A549 (cell line): ENCODE data around the gene RUSC1. TPM values are rescaled to one million over a fixed set of nuclear protein-coding genes. Genes with fewer than 3 reads are reported as not detected.

Experiments used
- ATAC-seq, 2 experiments: fragments of 200-7000 bp in 1 of 2; fragments of >200 bp in 1 of 2; cut with Nextera tagmentation in 1 of 2; cut with Tn5 transposase in 1 of 2; 3 replicates each; pipeline versions ENCODE4 v1.8.0 to v1.9.1; 2018 to 2020; ENCODE audit warnings: mild to moderate bottlenecking in 1 of 2, moderate library complexity in 1 of 2
- CTCF ChIA-PET: fragments of 300-600 bp; sonication (Branson Sonifier 250); formaldehyde crosslinking; extraction: SDS; loops from one replicate; lab custom pipeline; 2021; ENCODE audit warnings: antibody characterized with exemption, inconsistent platforms; lab: Yijun Ruan, JAX
- POLR2A ChIA-PET: fragments of 350-600 bp; formaldehyde crosslinking; extraction: SDS; loops from one replicate; lab custom pipeline; 2021; ENCODE audit warnings: antibody characterized with exemption, inconsistent platforms; lab: Yijun Ruan, JAX
- DNase-seq, 2 experiments: peaks; one replicate each; pipeline versions ENCODE4 v3.0.0 to v3.0.0-alpha.2; 2011 to 2016; ENCODE audit warnings: low read depth in 1 of 2, low spot score in 1 of 2
- FAIRE-seq: peaks from 2 replicates; lab custom pipeline; 2011; peaks lifted over from hg19 to GRCh38; lab: Jason Lieb, UNC
- H3K27ac ChIP-seq, 2 experiments: fragments of >200 bp; sonication (Bioruptor Twin); formaldehyde crosslinking; 3 replicates each; pipeline ENCODE4 v1.5.1; 2016 to 2017
- H3K4me1 ChIP-seq: fragments of >200 bp; sonication (Bioruptor Twin); formaldehyde crosslinking; 3 replicates; pipeline ENCODE4 v1.6.1; 2016
- H3K4me2 ChIP-seq: fragments of >200 bp; sonication (Bioruptor Twin); formaldehyde crosslinking; 3 replicates; pipeline ENCODE4 v1.6.1; 2016
- H3K4me3 ChIP-seq: fragments of >200 bp; sonication (Bioruptor Twin); formaldehyde crosslinking; 3 replicates; pipeline ENCODE4 v1.5.1; 2016
- H3K9me3 ChIP-seq: fragments of >200 bp; sonication (Bioruptor Twin); formaldehyde crosslinking; 3 replicates; pipeline ENCODE4 v1.6.1; 2016
- CHD2 ChIP-seq: fragments of 150-350 bp; IDR thresholded peaks from 2 replicates; pipeline ENCODE4 v1.6.1; 2014; ENCODE audit warnings: low read length; ENCODE audit not compliant: partially characterized antibody
- ESRRA ChIP-seq: fragments of 150-350 bp; IDR thresholded peaks from 2 replicates; pipeline ENCODE4 v1.6.1; 2014; ENCODE audit warnings: mild to moderate bottlenecking, low read length, borderline replicate concordance
- FOSL2 ChIP-seq, 2 experiments: fragments of 450-650 bp in 1 of 2; fragments of >200 bp in 1 of 2; sonication (Bioruptor Twin) in 1 of 2; formaldehyde crosslinking; IDR thresholded peaks; 2 replicates each; pipeline versions ENCODE4 v1.5.0 to v1.6.1; 2016 to 2020; ENCODE audit warnings: mild to moderate bottlenecking in 1 of 2, moderate library complexity in 1 of 2
- FOXS1 ChIP-seq: fragments of 250-450 bp; sonication (Bioruptor Pico); IDR thresholded peaks from 2 replicates; pipeline ENCODE4 v1.5.0; 2020; ENCODE audit warnings: mild to moderate bottlenecking, moderate library complexity
- HDAC2 ChIP-seq: fragments of 200-600 bp; sonication (generic); IDR thresholded peaks from 2 replicates; pipeline ENCODE4 v1.6.1; 2016
- HOXB13 ChIP-seq: fragments of 250-450 bp; sonication (Bioruptor Pico); IDR thresholded peaks from 2 replicates; pipeline ENCODE4 v1.5.0; 2020; ENCODE audit warnings: low read depth, mild to moderate bottlenecking, moderate library complexity
- JUN ChIP-seq, 2 experiments: fragments of >200 bp; sonication (Bioruptor Twin); formaldehyde crosslinking; IDR thresholded peaks; 2 replicates in 1 of 2; 3 replicates in 1 of 2; pipeline ENCODE4 v1.6.1; 2016 to 2017
- MYC ChIP-seq: IDR thresholded peaks from 2 replicates; pipeline ENCODE4 v1.6.1; 2012; ENCODE audit warnings: mild to moderate bottlenecking, inconsistent platforms, low read length, improper control_type of control experiment, borderline replicate concordance
- RAD21 ChIP-seq, 2 experiments: fragments of >200 bp in 1 of 2; sonication (Bioruptor Twin) in 1 of 2; formaldehyde crosslinking in 1 of 2; IDR thresholded peaks in 1 of 2; conservative IDR thresholded peaks in 1 of 2; 2 replicates in 1 of 2; 3 replicates in 1 of 2; pipeline ENCODE4 v1.6.1; 2012 to 2018; ENCODE audit warnings: inconsistent platforms in 1 of 2
- RFX5 ChIP-seq: fragments of 450-650 bp; IDR thresholded peaks from 2 replicates; pipeline ENCODE4 v1.7.1; 2014; ENCODE audit warnings: antibody characterized with exemption, mild to moderate bottlenecking, moderate library complexity
- SREBF2 ChIP-seq: fragments of 450-650 bp; IDR thresholded peaks from 2 replicates; pipeline ENCODE4 v1.6.1; 2014; ENCODE audit warnings: mild to moderate bottlenecking, moderate library complexity
- WGBS: methylation state at CpG from one replicate; pipeline ENCODE4 v1.1.6; 2017; ENCODE audit errors: missing lambda C conversion rate; 5-methylcytosine and 5-hydroxymethylcytosine counted together
- polyA plus RNA-seq, 4 experiments: library from polyadenylated mRNA; depleted of rRNA in 3 of 4; stranded (reverse); fragments of >200 nt; fragmentation: RNase III in 1 of 4; extraction: RNeasy Plus Mini Kit Qiagen cat#74134 plus additional on column Dnase treatment in 1 of 4; gene quantifications; 2 replicates in 3 of 4; 3 replicates in 1 of 4; pipeline ENCODE4 v1.2.3, GENCODE V29; 2011 to 2017
- TF ChIP-seq, protein P1 (sequence below): fragments of >200 bp; sonication (Bioruptor Twin); formaldehyde crosslinking; IDR thresholded peaks from 3 replicates; pipeline ENCODE4 v1.5.1; 2016
- TF ChIP-seq, protein P2 (sequence below): fragments of >200 bp; sonication (Bioruptor Twin); formaldehyde crosslinking; IDR thresholded peaks from 3 replicates; pipeline ENCODE4 v1.6.1; 2016
- TF ChIP-seq, protein P3 (sequence below): fragments of 250-450 bp; sonication (Bioruptor Pico); IDR thresholded peaks from 2 replicates; pipeline ENCODE4 v1.5.0; 2021; ENCODE audit warnings: mild to moderate bottlenecking, moderate library complexity, borderline replicate concordance
- TF ChIP-seq, protein P4 (sequence below): IDR thresholded peaks from 2 replicates; pipeline ENCODE4 v1.6.1; 2012; ENCODE audit warnings: low read depth, borderline replicate concordance

RUSC1 gene
- polyA plus RNA-seq, 2 of the 4 experiments (the other 2 are of a cell fraction): 27.8 to 32.2 TPM

DNA sequence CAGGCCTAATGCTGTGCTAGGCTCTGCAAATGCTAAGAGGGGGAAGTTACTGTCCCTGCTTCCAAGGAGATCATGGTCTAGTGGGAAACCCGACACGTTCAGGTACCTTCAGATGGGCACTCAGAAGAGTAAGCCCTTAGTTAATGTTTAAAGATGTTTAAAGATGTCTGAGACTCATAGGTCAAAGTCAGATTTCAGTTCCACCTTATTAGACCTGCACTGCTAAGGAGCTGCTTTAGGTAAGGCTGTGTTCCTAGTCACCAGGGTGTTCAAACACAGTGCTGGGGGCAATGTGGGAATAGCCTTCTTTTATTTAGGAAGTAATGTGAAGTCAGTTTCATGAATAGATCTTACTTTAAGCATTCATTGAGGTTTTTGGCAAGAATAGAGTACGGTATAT, 3.8 kb upstream of the RUSC1 start (continued):
- TF ChIP-seq, protein P1, sequence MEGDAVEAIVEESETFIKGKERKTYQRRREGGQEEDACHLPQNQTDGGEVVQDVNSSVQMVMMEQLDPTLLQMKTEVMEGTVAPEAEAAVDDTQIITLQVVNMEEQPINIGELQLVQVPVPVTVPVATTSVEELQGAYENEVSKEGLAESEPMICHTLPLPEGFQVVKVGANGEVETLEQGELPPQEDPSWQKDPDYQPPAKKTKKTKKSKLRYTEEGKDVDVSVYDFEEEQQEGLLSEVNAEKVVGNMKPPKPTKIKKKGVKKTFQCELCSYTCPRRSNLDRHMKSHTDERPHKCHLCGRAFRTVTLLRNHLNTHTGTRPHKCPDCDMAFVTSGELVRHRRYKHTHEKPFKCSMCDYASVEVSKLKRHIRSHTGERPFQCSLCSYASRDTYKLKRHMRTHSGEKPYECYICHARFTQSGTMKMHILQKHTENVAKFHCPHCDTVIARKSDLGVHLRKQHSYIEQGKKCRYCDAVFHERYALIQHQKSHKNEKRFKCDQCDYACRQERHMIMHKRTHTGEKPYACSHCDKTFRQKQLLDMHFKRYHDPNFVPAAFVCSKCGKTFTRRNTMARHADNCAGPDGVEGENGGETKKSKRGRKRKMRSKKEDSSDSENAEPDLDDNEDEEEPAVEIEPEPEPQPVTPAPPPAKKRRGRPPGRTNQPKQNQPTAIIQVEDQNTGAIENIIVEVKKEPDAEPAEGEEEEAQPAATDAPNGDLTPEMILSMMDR: no peak
- no peak for TF ChIP-seq RAD21 (conservative IDR thresholded peaks at IDR 0.05 in 1 of 2, IDR thresholded peaks at IDR 0.05 in 1 of 2)
- no peak for TF ChIP-seq ESRRA
- TF ChIP-seq, protein P2, sequence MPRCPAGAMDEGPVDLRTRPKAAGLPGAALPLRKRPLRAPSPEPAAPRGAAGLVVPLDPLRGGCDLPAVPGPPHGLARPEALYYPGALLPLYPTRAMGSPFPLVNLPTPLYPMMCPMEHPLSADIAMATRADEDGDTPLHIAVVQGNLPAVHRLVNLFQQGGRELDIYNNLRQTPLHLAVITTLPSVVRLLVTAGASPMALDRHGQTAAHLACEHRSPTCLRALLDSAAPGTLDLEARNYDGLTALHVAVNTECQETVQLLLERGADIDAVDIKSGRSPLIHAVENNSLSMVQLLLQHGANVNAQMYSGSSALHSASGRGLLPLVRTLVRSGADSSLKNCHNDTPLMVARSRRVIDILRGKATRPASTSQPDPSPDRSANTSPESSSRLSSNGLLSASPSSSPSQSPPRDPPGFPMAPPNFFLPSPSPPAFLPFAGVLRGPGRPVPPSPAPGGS: no peak
- TF ChIP-seq JUN (IDR thresholded peaks at IDR 0.05): no peak
- TF ChIP-seq, protein P3, sequence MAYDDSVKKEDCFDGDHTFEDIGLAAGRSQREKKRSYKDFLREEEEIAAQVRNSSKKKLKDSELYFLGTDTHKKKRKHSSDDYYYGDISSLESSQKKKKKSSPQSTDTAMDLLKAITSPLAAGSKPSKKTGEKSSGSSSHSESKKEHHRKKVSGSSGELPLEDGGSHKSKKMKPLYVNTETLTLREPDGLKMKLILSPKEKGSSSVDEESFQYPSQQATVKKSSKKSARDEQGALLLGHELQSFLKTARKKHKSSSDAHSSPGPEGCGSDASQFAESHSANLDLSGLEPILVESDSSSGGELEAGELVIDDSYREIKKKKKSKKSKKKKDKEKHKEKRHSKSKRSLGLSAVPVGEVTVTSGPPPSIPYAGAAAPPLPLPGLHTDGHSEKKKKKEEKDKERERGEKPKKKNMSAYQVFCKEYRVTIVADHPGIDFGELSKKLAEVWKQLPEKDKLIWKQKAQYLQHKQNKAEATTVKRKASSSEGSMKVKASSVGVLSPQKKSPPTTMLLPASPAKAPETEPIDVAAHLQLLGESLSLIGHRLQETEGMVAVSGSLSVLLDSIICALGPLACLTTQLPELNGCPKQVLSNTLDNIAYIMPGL (CRISPR knock-in tag): no peak

DNA sequence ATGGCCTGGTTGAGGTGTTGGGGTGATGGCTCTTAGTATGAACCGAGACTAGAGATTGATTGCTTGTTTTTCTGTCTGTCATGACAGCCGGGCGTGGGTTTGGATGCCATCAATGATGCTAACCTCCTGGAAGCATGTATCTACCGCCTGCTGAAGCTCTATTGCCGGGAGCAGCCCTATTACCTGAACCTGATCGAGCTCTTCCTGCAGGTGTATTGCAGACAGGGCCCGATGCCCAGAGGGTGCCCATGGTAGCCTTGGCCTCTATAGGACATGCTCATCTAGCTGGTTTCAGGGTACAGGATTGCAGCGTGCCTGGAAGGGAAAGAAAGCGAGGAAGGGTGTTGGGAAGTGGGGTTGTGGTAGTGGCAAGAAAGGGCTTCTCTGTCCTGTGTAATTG, 2.6 kb upstream of the RUSC1 start:
- H3K4me2 ChIP-seq: no peak overlapping the region
- ChIA-PET CTCF (interaction anchor here (0.8 to 3.9 kb wide), 8 partner anchors 9 to 74 kb away, joined by 3 to 29 read pairs (median 6); partner anchors contain the start of gene HCN3), POLR2A (no interaction called here)
- no peak overlapping the region for H3K4me3 ChIP-seq
- over 99% methylated on average over 9 of the region's 9 CpGs for WGBS
- H3K27ac ChIP-seq: no peak overlapping the region
- FAIRE-seq (no peak), DNase-seq (no peak), ATAC-seq (no peak)
- no peaks in the 10 kb centered on the region for H3K9me3 ChIP-seq
- H3K4me1 ChIP-seq: peaks cover 10% of the 10 kb centered on the region
- TF ChIP-seq HOXB13 (CRISPR knock-in tag) (no peak), CHD2 (no peak), RFX5 (no peak)
- TF ChIP-seq, protein P4, sequence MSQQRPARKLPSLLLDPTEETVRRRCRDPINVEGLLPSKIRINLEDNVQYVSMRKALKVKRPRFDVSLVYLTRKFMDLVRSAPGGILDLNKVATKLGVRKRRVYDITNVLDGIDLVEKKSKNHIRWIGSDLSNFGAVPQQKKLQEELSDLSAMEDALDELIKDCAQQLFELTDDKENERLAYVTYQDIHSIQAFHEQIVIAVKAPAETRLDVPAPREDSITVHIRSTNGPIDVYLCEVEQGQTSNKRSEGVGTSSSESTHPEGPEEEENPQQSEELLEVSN: no peak
- TF ChIP-seq, all 56 proteins: peak for 0

DNA sequence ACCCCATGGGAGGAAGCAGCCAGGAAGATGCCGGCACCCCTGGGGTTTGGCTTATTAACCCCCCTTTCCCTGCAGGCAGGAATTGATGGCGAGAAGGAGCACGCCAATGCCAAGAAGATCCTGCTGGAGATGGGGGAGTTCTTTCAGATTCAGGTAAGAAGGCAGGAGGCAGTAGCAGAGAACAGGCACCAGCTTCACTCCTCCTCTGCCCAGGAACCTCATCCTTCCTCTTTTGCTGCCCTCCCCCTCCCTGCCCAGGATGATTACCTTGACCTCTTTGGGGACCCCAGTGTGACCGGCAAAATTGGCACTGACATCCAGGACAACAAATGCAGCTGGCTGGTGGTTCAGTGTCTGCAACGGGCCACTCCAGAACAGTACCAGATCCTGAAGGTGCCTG, 1.2 kb upstream of the RUSC1 start:
- 94% methylated on average over 4 of the region's 5 CpGs for WGBS
- Histone ChIP-seq H3K9me3 (no peaks in the 10 kb centered on the region), H3K27ac (no peak overlapping the region), H3K4me1 (peaks cover 10% of the 10 kb centered on the region), H3K4me3 (no peak overlapping the region), H3K4me2 (no peak overlapping the region)
- DNase-seq (no peak), FAIRE-seq (no peak), ATAC-seq (no peak)
- CTCF ChIA-PET: interaction anchor here (3.9 to 7.7 kb wide), 4 partner anchors 40 to 72 kb away, joined by 29 to 149 read pairs (median 39); no protein-coding TSS in a partner anchor
- TF ChIP-seq HOXB13 (CRISPR knock-in tag): no peak
- no peak for TF ChIP-seq FOXS1 (CRISPR knock-in tag)
- no peak for TF ChIP-seq FOSL2 (IDR thresholded peaks at IDR 0.05)
- no peak for TF ChIP-seq FOSL2 (CRISPR knock-in tag; IDR thresholded peaks at IDR 0.05)
- no peak for TF ChIP-seq MYC
- TF ChIP-seq SREBF2: no peak
- TF ChIP-seq HDAC2: no peak
- POLR2A ChIA-PET: no interaction called here
